Cardiac muscle cell (in vitro differentiated cells and primary cell): ENCODE results near the gene VTCN1. TPM values are rescaled to one million over a fixed set of nuclear protein-coding genes. Genes with fewer than 3 reads are reported as not detected.
"Not testable (repeated sequence)": the region's sequence is repeated elsewhere in the genome, so short reads cannot be mapped to it uniquely, and the experiment has no call there.

Experiments used
- DNase-seq, 2 donors: peaks; one replicate each; pipeline versions ENCODE4 v3.0.0 to v3.0.0-alpha.2; 2010 to 2017; ENCODE audit warnings: low read depth in 1 of 2, low spot score in 1 of 2
- H3K27ac ChIP-seq: fragments of 200-600 bp; sonication (generic); 2 replicates; pipeline ENCODE4 v1.5.1; 2016
- H3K27me3 ChIP-seq: fragments of 200-600 bp; sonication (generic); 2 replicates; pipeline ENCODE4 v1.6.0; 2016; ENCODE audit warnings: control low read depth
- H3K36me3 ChIP-seq: fragments of 200-600 bp; sonication (generic); 2 replicates; pipeline ENCODE4 v1.5.1; 2016; ENCODE audit warnings: control low read depth
- H3K4me1 ChIP-seq: fragments of 200-600 bp; sonication (generic); 2 replicates; pipeline ENCODE4 v1.8.1; 2017; ENCODE audit warnings: low read depth, mild to moderate bottlenecking, mixed run types
- H3K4me3 ChIP-seq: fragments of 200-600 bp; sonication (generic); 2 replicates; pipeline ENCODE4 v1.5.1; 2016; ENCODE audit warnings: mild to moderate bottlenecking
- H3K9me3 ChIP-seq: fragments of 200-600 bp; sonication (generic); 2 replicates; pipeline ENCODE4 v1.5.1; 2017; ENCODE audit warnings: low read depth, mild to moderate bottlenecking, control low read depth
- CTCF ChIP-seq: IDR thresholded peaks from 2 replicates; pipeline ENCODE4 v1.5.1; 2012; ENCODE audit warnings: low read depth, mild to moderate bottlenecking, low read length
- polyA plus RNA-seq: library from polyadenylated mRNA; unstranded; fragments of >200 nt; fragmentation: Nextera tagmentation; extraction: Ambion mirVana; gene quantifications from 2 replicates; pipeline ENCODE4 v1.2.1, GENCODE V29; 2016
- total RNA-seq: library from RNA; depleted of rRNA; stranded (reverse); fragments of >200 nt; gene quantifications from 2 replicates; pipeline ENCODE4 v1.2.3, GENCODE V29; 2016

Gene VTCN1, protein sequence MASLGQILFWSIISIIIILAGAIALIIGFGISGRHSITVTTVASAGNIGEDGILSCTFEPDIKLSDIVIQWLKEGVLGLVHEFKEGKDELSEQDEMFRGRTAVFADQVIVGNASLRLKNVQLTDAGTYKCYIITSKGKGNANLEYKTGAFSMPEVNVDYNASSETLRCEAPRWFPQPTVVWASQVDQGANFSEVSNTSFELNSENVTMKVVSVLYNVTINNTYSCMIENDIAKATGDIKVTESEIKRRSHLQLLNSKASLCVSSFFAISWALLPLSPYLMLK
- total RNA-seq (0.04 TPM in 1 of 2 replicates, not detected in the other), polyA plus RNA-seq (0.70 TPM in 2 replicates)

DNA sequence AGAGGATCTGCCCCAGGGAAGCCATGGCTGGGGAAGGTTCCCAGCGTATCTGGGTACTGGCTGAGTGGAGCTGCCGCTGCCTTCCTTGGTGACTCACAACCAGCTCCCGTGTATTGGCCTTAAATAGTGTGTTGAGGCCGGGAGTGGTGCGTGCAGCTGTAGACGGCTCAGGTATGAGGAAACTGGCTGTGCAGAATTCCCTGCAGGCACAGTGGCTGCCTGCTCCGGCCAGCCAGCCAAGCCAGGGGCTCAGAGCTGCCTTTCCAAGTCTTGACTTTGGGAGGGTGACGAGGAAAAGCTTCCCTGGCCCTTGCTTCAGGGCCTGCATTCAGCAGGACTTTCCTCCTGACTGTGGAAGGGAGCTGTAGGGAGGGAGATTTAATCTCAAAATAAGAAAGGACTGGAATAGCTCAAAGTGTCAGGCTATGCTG lies at the start of gene VTCN1:
VTCN1 (minus strand) TSS at position 97 of the 431 bp plus-strand sequence; CDS start at position 25, 72 bp downstream.
- no peak within 1 kb of the TSS for H3K4me3 ChIP-seq
- H3K9me3 ChIP-seq = no peaks in the 10 kb centered on the region
- H3K36me3 ChIP-seq = no peaks in the 10 kb centered on the region
- peaks cover 35% of the 10 kb centered on the region for H3K27me3 ChIP-seq
- peaks cover 8% of the 10 kb centered on the region for H3K4me1 ChIP-seq
- no peak within 1 kb of the TSS for H3K27ac ChIP-seq
- TF ChIP-seq CTCF = no peak
- DNase-seq = no peak

GRCh38 chr1:117258791-117259190 lies 48.1 kb upstream of the VTCN1 start:
- H3K27me3 ChIP-seq = no peaks in the 10 kb centered on the region
- TF ChIP-seq CTCF = no peak
- no peak for DNase-seq
- H3K9me3 ChIP-seq = no peaks in the 10 kb centered on the region
- H3K36me3 ChIP-seq = no peaks in the 10 kb centered on the region
- H3K27ac ChIP-seq = no peak overlapping the region
- no peak overlapping the region for H3K4me3 ChIP-seq
- H3K4me1 ChIP-seq = no peaks in the 10 kb centered on the region

DNA sequence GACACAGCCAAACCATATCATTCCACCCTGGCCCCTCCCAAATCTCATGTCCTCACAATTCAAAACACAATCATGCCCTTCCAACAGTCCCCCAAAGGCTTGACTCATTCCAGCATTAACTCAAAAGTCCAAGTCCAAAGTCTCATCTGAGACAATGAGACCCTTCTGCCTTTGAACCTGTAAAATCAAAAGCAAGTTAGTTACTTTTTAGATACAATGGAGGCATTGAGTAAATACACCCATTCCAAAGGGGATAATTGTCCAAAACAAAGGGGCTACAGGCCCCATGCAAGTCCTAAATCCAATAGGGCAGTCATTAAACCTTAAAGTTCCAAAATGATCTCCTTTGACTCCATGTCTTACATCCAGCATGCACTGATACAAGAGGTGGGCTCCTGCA lies 47.3 kb upstream of the VTCN1 start:
- DNase-seq, H3K27ac ChIP-seq, H3K9me3 ChIP-seq, H3K4me1 ChIP-seq, H3K36me3 ChIP-seq, H3K4me3 ChIP-seq, H3K27me3 ChIP-seq: not testable (repeated sequence)

- TF ChIP-seq CTCF = no peak
- DNase-seq = no peak
- H3K9me3 ChIP-seq = no peaks in the 10 kb centered on the region
- H3K27me3 ChIP-seq = no peaks in the 10 kb centered on the region
- no peaks in the 10 kb centered on the region for H3K4me1 ChIP-seq
- H3K4me3 ChIP-seq = no peak overlapping the region
- H3K27ac ChIP-seq = no peak overlapping the region
- no peaks in the 10 kb centered on the region for H3K36me3 ChIP-seq
Measured at GRCh38 chr1:117257291-117257690, 46.6 kb upstream of the VTCN1 start.

DNA sequence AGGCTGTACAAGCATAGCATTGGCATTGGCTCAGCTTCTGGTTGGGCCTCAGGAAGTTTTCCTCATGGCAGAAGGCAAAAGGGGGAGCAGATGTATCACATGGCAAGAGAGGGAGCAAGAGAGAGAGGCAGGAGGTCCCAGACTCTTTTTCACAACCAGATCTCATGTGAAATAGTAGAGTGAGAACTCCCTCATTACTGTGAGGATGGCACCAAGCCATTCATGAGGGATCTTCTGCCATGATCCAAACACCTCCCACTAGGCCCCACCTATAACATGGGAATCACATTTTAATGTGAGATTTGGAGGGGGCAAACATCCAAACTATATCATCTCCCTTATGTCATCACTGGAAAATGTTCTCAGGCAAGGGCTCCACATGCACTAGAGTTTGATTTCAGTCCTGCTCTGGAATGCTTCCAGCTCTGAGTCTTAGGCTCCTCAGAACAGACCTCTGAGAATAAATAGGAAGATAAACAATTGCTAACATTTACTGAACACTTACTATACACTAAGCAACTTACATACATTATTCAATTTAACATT lies 39.4 kb upstream of the VTCN1 start:
- no peak for DNase-seq
- Histone ChIP-seq H3K27ac (no peak overlapping the region), H3K27me3 (no peaks in the 10 kb centered on the region), H3K4me1 (no peaks in the 10 kb centered on the region), H3K4me3 (no peak overlapping the region), H3K36me3 (no peaks in the 10 kb centered on the region), H3K9me3 (no peaks in the 10 kb centered on the region)
- TF ChIP-seq CTCF = no peak

GRCh38 chr1:117244971-117245370 lies 34.2 kb upstream of the VTCN1 start:
- peaks cover 5% of the 10 kb centered on the region for H3K27me3 ChIP-seq
- H3K36me3 ChIP-seq = no peaks in the 10 kb centered on the region
- no peak for TF ChIP-seq CTCF
- no peaks in the 10 kb centered on the region for H3K9me3 ChIP-seq
- no peaks in the 10 kb centered on the region for H3K4me1 ChIP-seq
- no peak for DNase-seq
- no peak overlapping the region for H3K27ac ChIP-seq
- H3K4me3 ChIP-seq = no peak overlapping the region
